WERI-Rb-1 (cell line): ENCODE measurements around the gene SERPINA6.
"Not testable (repeated sequence)": the region's sequence is repeated elsewhere in the genome, so short reads cannot be mapped to it uniquely, and the experiment has no call there.

ENCODE experiments used
- DNase-seq: peaks from one replicate; pipeline ENCODE4 v3.0.0-alpha.2; 2020
- H3K27ac ChIP-seq: fragments of 250-450 bp; sonication (Bioruptor Pico); 2 replicates; pipeline ENCODE4 v1.5.1; 2020; ENCODE audit warnings: mild to moderate bottlenecking, moderate library complexity
- H3K27me3 ChIP-seq: fragments of 250-450 bp; sonication (Bioruptor Pico); 2 replicates; pipeline ENCODE4 v1.5.1; 2021; ENCODE audit warnings: mild to moderate bottlenecking, low read depth, moderate library complexity; ENCODE audit not compliant: insufficient read depth, severe bottlenecking
- H3K36me3 ChIP-seq: fragments of 250-450 bp; sonication (Bioruptor Pico); 2 replicates; pipeline ENCODE4 v1.5.1; 2020; ENCODE audit warnings: mild to moderate bottlenecking, moderate library complexity
- H3K4me3 ChIP-seq: 2 replicates; pipeline ENCODE4 v1.5.1; 2011; ENCODE audit warnings: low read depth, mild to moderate bottlenecking, control low read depth, low read length
- H3K9me3 ChIP-seq: fragments of 250-450 bp; sonication (Bioruptor Pico); 2 replicates; pipeline ENCODE4 v1.5.1; 2021; ENCODE audit warnings: mild to moderate bottlenecking, moderate library complexity; ENCODE audit not compliant: severe bottlenecking
- CTCF ChIP-seq: IDR thresholded peaks from 2 replicates; pipeline ENCODE4 v1.5.1; 2011; ENCODE audit warnings: low read depth, mild to moderate bottlenecking, control low read depth, inconsistent platforms, low read length

The SERPINA6 gene

GRCh38 chr14:94306047-94306978, 16.8 kb downstream of the SERPINA6 start:
- no peak overlapping the region for H3K4me3 ChIP-seq

GRCh38 chr14:94305620-94306019, 17.5 kb downstream of the SERPINA6 start:
- Histone ChIP-seq H3K9me3 (peaks cover 14% of the 10 kb centered on the region), H3K4me3 (no peak overlapping the region), H3K36me3 (no peaks in the 10 kb centered on the region), H3K27ac (no peak overlapping the region), H3K27me3 (peaks cover 2% of the 10 kb centered on the region)
- no peak for TF ChIP-seq CTCF
- no peak for DNase-seq

More at GRCh38 chr14:94306047-94306978, 16.8 kb downstream of the SERPINA6 start:
- Histone ChIP-seq H3K27ac (no peak overlapping the region), H3K36me3 (no peaks in the 10 kb centered on the region), H3K9me3 (peaks cover 14% of the 10 kb centered on the region), H3K27me3 (peaks cover 2% of the 10 kb centered on the region)
- TF ChIP-seq CTCF: no peak
- no peak for DNase-seq

- peaks cover 2% of the 10 kb centered on the region for H3K27me3 ChIP-seq
- peaks cover 14% of the 10 kb centered on the region for H3K9me3 ChIP-seq
- no peak overlapping the region for H3K27ac ChIP-seq
- no peak for DNase-seq
- no peaks in the 10 kb centered on the region for H3K36me3 ChIP-seq
- no peak overlapping the region for H3K4me3 ChIP-seq
- TF ChIP-seq CTCF: no peak
These were observed 18.9 kb downstream of the SERPINA6 start for GRCh38 chr14:94304243-94304642.

- no peak for TF ChIP-seq CTCF
- Histone ChIP-seq H3K4me3 (no peak overlapping the region), H3K9me3 (peaks cover 10% of the 10 kb centered on the region), H3K27me3 (no peaks in the 10 kb centered on the region), H3K36me3 (no peaks in the 10 kb centered on the region), H3K27ac (no peak overlapping the region)
- no peak for DNase-seq
These were observed 20.0 kb downstream of the SERPINA6 start for GRCh38 chr14:94303111-94303510.

GRCh38 chr14:94298130-94298529, 25.0 kb downstream of the SERPINA6 start:
- Histone ChIP-seq H3K9me3 (peaks cover 4% of the 10 kb centered on the region), H3K27ac (no peak overlapping the region), H3K27me3 (no peaks in the 10 kb centered on the region), H3K4me3 (no peak overlapping the region), H3K36me3 (no peaks in the 10 kb centered on the region)
- TF ChIP-seq CTCF: no peak
- DNase-seq: no peak

- H3K4me3 ChIP-seq, DNase-seq, H3K36me3 ChIP-seq, H3K27me3 ChIP-seq, H3K27ac ChIP-seq, H3K9me3 ChIP-seq: not testable (repeated sequence)
These were observed 27.0 kb downstream of the SERPINA6 start for GRCh38 chr14:94296181-94296545.
